Stimulated activated CD4-positive, alpha-beta T cell treated with anti-CD3 and anti-CD28 coated beads, Interleukin-12 subunit alpha, Interleukin-12 subunit beta, amount 100 ng/mL, for 48 hours (primary cell): ENCODE data around the gene DENND2D.

ENCODE experiments used
- DNase-seq, 3 donors: peaks; one replicate each; pipeline ENCODE4 v3.0.0-alpha.2; 2020; ENCODE audit warnings: low read depth in 2 of 3, low spot score in 1 of 3

DENND2D gene

GRCh38 chr1:111204201-111204982, 3.9 kb upstream of the DENND2D start:
- DNase-seq, result peak in 1 of 3 donors; percentile 54

GRCh38 chr1:111203681-111204200, 3.3 kb upstream of the DENND2D start:
- DNase-seq, result peak; percentile 69 to 82 (median 81)

DNA sequence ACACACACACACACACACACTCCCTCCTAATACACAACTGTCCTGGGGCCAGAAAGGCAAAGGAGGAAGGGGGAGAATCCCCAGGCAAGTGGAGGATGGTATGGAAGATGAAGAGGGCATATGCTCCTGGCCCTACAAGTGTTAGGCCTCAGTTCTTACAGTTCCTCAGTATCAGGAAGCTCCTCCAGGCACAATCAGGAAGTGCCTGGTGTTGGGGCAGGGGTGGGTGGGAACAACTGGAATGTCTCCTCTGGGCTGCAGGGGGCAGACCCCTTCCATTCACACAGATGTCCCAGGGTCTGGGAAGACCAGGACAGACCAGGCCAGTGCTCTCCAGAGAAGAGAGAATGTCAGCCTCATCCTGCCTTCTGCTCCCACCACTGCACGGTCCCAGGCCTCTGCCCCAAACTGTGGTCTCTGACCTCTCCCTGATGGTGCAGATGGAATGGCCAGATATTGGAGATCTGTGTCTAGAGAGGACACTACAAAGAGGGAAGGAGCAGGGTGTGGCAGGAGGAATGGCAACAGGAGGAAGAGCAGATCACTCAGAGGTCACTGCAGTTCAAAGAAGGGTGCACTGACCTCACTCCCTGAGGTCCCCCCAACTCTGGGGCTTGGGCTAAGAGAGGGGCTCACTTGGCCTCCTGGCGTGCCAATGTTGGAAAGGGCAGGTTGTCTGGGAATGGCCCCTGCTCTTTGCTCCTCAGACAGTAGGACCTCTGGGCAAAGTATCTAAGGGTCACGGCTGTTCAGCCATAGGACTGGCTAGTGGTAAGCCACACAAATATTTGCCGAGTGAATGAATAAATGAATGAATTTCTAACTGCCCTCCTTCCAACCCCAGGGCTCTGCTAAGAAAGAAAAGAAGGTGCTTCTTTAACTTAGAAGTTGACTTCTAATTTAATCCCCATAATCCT, 2.5 kb upstream of the DENND2D start:
- DNase-seq, result no peak

DNA sequence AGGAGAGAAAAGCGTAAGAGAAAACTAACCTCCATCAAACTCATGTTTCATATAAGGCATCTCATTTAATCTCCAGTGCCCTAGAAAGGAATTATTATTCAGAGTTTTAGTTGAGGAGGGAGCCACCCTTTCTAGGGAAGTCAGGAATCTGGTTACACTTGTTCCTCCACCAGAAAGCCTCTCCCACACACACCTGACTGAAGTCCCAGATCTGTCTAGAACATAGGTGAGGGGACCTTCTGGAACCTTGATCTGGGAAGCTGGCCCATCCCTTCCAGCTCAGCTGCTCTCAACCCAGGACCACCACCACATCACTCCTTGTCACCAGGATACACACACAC, 1.9 kb upstream of the DENND2D start:
- no peak for DNase-seq

DNA sequence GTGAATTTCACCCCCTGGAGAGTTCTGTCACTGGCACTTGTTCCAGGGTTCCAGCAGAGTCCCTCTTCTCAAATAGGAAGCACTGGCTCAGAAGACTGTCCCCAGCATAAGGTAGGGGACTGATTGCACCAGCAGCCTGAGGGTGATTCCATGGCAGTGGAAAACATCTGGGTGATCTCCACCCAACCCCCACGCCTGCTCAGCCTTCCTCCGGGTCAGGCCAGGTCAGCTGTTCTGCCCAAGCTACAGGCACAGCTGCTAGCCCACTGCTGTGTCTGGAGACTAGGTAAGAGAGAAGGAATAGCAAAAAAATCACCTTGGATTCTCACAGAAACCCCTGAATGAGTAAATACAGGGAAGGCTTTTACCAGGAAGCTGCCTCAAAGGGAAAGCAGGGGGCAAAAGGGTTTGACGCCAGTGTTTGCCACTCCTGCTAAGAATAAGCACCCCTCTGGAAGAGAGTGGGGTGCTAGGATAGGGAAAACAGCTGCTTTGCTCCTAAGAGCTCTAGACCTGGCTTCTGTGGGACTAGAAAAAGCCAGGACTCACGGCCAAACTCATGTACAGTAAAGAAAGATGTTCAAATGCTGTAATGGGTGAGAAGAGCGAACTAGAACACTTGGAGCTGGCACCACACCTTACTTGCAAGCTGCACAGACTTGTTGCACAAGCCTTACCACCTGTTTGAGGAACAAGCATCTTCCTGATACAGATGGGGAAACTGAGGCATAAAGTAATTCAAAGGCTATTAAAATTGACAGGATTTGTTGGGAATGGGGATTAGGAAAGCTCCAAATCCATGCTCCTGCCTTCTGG, 1.0 kb upstream of the DENND2D start:
- no peak for DNase-seq

GRCh38 chr1:111200802-111201161, 336 bp upstream of the DENND2D start:
- DNase-seq, result no peak

DNA sequence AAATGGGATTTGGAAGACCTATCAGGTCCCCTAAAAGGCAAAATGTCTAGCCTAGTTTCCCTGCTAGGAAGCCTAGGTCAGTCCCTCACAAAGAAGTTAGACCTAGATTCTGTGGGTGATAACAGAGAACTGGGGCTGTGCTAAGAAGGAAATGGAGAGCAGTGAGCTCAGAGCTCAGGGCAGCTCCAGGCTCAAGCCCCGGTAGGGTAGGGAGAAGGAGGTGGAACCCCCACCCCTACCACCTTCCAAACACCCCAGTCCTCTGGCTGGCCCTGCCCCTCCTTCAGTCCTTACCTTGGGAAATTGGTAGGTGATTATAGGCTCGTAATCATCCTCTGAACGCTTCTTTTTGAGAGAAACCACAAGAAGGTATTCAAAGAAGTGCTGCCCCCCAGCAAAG, 1.1 kb downstream of the DENND2D start:
- no peak for DNase-seq

- DNase-seq, result no peak
Observed at GRCh38 chr1:111198836-111199235, 1.6 kb downstream of the DENND2D start.

DNA sequence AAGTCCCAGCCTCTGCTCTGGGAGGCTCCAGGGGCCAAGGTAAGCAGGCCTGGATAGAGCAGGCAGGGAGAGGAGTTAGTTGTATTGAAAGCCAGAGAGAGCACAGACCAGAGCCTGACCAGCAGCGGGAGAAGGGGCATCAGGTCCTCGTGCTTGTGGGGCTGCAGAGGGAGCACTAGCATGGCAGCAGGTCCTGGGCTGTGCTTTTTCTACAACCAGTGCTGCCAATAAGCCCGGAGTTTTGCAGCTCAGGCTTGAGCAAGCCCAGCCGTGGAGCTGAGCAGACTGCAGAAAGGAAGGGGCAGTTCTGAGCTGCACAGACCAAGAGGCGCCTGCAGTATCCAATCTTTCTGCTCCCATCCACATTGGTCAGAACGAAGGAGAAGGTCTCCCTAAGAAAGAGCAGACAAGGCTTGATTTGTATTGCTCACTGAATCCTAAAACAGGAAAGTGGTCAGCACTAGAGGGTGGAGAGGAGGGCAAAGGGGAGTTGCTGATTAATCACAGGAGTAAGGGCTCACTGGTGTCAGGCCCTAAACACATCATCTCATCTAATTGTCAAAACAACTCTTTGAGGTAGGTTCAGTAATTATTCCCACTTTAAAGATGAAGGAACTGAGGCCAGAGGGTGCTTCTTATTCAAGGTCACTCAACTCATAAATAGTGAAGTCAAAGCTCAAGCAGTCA, 2.7 kb downstream of the DENND2D start:
- peak in 2 of 3 donors; percentile 47 to 52 for DNase-seq

DNA sequence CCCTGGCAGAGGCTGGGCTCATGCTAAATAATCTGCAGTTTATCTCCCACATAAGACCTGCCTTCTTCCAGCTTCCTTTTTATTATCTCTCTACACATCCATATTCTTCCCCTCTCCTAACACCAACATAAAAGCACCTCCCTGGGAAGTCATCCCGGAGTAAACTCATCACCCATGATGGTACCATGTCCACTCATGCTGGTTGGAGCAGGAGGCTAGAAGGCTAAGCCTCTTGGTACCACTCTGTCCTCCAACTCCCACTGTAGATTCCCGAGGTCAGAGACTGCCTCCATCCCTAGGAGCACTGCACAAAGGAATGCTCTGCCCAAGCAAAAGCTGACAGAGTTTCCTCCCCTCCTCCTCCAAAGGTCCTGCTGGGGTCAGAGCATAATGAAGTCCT, 4.2 kb downstream of the DENND2D start:
- no peak for DNase-seq

DNA sequence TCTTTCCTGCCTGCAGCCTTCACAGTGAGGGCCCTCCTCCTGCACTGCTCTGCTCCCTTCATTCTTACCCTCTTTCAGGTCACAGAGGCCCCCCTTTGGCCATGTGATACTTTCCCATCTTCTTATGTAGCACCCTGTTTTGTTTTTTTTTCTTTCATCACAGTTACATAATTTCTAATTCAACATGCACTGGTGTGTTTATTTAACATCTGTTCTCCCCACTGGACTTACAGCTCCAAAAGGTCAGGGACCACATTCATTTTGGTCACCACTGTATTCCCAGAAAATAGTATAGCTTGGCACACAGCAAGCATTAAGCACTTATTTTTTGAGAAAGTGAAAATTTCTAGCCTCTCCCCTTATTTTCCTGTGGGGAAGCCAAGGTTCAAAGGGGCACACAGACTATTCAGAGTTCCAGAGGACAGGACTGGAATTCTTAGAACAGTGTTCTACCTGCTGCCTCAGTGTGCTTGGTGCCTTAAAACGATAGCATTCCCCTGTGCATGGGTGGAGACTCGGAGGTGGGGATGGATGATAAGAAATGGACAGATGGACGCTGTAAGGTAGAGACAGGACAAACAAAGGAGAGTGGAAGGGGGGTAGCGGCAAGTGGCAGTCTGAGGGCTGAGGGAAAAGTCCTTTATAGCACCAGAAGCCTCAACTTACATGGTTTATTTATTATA, 5.3 kb downstream of the DENND2D start:
- no peak for DNase-seq

- no peak for DNase-seq
Observed at GRCh38 chr1:111193712-111194480, 6.5 kb downstream of the DENND2D start.

DNA sequence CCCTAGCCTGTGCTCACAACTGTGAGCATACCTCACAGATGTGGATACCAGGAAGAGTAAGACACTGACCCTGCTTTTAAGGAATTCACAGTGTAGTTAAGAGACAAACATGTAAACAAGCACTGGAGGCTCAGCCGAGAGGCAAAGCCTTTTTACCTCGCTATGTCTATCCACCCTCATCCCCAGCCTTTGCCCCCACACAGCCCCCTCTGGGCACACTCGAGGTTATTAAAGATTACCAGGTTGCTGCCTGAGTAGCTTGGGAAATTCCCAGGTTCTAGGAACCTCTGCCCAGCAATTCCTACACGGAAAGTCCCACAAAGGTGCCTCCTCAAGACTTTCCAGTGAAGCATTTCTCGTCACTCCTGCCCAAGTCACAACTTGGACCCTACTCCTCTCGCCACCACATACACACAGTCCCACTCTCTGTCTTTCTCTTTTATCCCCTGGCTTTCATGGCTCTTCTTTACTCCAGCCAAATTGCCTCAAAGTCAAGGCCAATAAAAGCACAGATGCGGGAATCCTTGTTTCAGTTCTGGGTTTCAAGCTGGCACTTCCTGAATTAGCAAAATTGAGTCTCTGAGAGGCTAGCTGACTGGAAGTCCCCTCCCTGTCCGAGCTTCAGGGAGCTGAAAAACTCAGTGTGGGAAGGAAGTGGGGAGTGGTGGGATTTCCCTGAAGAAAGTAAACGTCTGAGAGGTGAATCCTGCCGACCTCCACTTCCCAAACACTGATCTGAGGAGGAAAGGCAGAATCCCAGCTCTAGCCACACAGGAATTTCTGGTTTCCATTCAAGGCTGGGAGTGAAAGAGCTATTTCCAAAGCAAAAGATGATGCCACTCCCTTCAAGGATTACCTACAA, 7.6 kb downstream of the DENND2D start:
- no peak for DNase-seq

GRCh38 chr1:111192074-111192473, 8.4 kb downstream of the DENND2D start:
- DNase-seq, result no peak

DNA sequence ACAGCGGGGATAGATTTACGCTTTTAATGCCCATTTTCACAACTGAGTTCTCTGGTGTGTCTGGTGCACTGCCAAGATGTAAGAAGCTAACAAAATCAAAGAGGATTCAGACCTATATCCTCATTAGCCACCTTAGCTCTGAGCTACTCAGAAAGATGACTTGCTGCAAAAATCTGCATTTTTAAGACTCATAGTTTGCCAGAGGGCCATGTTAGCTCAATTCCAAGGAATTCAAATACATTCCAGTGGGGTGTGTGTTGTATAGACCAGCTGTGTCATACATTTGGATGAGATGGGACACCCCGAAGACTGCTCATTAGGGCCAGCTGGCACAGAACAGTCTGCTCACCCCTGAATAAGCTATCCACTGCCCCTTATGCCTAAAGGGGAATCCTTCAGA, 8.9 kb downstream of the DENND2D start:
- no peak for DNase-seq

GRCh38 chr1:111190931-111191451, 9.5 kb downstream of the DENND2D start:
- DNase-seq, result no peak

DNA sequence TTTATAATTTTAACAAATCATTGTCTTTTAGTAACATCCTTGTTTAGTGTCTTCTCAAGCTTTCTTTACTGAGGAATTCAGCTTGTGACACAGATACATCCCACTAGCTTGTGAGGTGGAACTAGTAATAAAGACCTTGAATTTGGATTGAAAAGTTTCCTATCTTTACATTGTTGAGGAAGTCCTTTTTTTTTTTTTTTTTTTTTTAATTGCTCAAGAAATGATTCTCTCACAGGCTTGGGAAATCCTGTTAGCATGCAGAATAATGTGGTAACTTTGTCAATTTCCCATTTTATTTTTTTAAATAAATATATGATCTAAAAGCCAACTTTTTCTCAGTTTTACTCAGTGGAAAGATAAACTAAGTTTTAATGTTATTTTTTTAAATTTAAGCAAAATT, 15.8 kb downstream of the DENND2D start:
- no peak for DNase-seq
